ENCODE results near the gene FTO.

Gene FTO

GRCh38 chr16:54069601-54070239, 365.8 kb downstream of the FTO start:
- no peak overlapping the region for H3K4me3 ChIP-seq (replicated peaks; ENCODE audit: low read depth, low read length)
- DNase-seq (ENCODE audit: extremely low read depth, low read depth): no peak
- TF ChIP-seq CTCF (IDR thresholded peaks at IDR 0.05; ENCODE audit: low read depth, low read length, missing control alignments): no peak

DNA sequence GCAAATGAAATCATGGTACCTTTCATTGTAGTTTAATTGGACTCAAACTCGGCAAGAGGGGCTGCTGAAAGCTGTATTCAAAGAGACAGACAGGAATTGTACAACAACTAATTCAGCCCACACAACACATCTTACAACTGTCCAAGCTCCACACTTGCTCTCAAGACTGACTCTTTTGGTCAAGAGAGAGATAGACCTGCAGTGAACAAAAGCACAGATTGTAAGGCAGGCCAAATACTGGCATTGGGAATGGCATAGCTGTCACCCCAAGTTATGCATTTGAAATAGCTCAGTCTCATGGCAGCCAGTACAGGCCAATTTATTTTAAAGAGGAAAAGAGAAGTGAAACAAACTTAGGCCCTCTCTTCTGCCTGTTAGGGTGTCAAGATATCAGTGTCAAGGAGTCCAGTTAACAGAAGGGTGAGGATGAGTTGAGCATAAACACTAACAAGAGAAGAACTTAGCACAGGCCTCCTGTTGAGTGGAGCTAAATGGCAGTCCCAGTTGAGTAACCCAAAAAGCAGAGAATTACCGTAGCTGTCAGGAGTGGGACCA, 366.9 kb downstream of the FTO start:
- DNase-seq (ENCODE audit: extremely low read depth, low read depth): no peak
- H3K4me3 ChIP-seq (replicated peaks; ENCODE audit: low read depth, low read length): no peak overlapping the region
- TF ChIP-seq CTCF (IDR thresholded peaks at IDR 0.05; ENCODE audit: low read depth, low read length, missing control alignments): no peak

DNA sequence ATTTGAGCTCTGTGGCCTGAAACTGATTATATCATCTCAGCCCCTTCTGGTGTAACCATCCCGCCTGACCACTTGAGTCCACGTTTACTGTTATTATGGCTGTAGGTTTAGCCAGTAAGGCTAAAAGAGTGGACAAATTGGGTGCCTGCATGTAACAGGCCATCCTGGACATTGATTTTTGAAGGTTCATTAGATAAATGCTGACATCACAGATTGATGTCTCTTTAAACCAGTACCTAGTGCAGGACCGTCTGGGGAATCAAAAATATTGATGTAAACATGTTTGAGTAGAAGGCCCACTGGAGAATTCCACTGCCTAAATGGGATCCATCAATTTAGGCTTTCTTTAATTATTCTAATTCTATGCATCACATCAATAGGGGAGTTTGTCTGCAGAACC, 367.6 kb downstream of the FTO start:
- DNase-seq (ENCODE audit: extremely low read depth, low read depth): no peak
- H3K4me3 ChIP-seq (replicated peaks; ENCODE audit: low read depth, low read length): no peak overlapping the region
- TF ChIP-seq CTCF (IDR thresholded peaks at IDR 0.05; ENCODE audit: low read depth, low read length, missing control alignments): no peak

DNA sequence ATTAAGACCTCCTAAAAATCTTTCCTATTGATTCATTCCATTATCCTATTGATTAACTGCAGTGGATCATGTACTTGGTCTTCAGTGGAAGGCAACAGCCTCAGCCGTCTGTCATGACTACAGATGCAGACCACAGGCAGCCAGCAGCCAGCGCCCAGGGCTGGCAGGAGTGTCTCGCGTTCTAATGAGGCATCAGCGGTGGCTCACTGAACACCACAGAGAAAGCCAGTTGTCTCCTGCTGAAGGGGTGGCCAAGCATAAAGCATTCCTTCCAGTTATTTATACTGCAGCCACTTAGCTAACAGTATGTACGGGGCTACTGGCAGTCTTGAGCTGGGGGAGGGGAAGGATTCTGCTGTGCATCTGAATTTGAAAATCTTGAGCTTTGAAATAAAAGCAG, 368.3 kb downstream of the FTO start:
- no peak for TF ChIP-seq CTCF (IDR thresholded peaks at IDR 0.05; ENCODE audit: low read depth, low read length, missing control alignments)
- DNase-seq (ENCODE audit: extremely low read depth, low read depth): no peak

GRCh38 chr16:54073356-54073755, 369.4 kb downstream of the FTO start:
- no peak for TF ChIP-seq CTCF (IDR thresholded peaks at IDR 0.05; ENCODE audit: low read depth, low read length, missing control alignments)
- no peak for DNase-seq (ENCODE audit: extremely low read depth, low read depth)
- H3K4me3 ChIP-seq (replicated peaks; ENCODE audit: low read depth, low read length): no peak overlapping the region

More for the DNA sequence above, 368.3 kb downstream of the FTO start:
- no peak overlapping the region for H3K4me3 ChIP-seq (replicated peaks; ENCODE audit: low read depth, low read length)

- TF ChIP-seq CTCF (IDR thresholded peaks at IDR 0.05; ENCODE audit: low read depth, low read length, missing control alignments): no peak
- no peak for DNase-seq (ENCODE audit: extremely low read depth, low read depth)
- no peak overlapping the region for H3K4me3 ChIP-seq (replicated peaks; ENCODE audit: low read depth, low read length)
Measured at GRCh38 chr16:54075446-54075845, 371.5 kb downstream of the FTO start.

Measured in HFF-Myc (cell line).